LNCAP (cell line): ENCODE results near the gene RARA.

Source experiments
- CTCF ChIP-seq: fragments of 450-650 bp; IDR thresholded peaks from 2 replicates; pipeline ENCODE4 v1.5.1; 2017; ENCODE audit warnings: mild to moderate bottlenecking

Gene RARA

DNA sequence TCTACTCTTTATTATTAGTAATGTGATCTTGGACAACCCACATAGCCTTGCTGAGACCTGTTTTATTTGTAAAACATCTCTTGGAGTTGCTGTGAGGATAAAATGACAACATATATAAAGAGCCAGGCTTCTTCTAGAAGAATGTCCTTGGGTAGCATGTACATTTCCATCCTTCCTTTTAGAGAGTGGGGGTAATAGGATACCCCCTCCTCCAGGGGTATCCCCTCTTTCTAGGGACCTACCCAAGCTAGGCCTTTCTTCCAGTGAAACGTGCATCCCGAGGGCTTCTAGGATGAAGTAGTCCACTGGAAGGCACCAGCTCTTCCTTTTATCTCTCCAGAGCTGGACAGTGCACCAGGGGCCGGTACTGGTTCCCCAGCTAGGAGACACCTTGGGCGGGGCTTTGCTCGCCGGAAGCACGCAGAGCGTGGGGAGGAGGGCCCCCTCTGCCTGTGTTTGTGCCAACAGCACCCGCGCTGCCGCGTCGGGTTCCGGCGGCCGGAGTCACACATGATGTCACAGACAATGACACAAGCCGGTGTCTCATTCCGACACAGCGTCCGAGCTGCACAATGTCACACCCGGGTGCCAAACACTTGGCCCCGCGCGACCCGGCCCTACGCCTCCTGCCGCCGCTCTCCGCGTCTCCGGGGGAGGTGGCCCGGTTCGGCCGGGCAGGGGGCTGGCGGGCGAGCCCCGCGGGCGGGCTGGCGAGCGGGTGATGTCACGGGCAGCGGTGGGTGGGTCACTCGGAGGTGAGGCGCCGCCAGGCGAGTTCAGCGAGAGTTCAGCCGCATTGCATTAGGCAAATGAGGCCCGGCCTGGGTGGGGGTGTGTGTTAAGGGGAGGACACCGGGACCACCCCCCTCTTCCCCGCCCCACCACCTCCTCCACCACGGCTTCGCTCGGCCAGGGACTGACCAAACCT, 32.2 kb downstream of the RARA start:
- TF ChIP-seq CTCF = no peak

DNA sequence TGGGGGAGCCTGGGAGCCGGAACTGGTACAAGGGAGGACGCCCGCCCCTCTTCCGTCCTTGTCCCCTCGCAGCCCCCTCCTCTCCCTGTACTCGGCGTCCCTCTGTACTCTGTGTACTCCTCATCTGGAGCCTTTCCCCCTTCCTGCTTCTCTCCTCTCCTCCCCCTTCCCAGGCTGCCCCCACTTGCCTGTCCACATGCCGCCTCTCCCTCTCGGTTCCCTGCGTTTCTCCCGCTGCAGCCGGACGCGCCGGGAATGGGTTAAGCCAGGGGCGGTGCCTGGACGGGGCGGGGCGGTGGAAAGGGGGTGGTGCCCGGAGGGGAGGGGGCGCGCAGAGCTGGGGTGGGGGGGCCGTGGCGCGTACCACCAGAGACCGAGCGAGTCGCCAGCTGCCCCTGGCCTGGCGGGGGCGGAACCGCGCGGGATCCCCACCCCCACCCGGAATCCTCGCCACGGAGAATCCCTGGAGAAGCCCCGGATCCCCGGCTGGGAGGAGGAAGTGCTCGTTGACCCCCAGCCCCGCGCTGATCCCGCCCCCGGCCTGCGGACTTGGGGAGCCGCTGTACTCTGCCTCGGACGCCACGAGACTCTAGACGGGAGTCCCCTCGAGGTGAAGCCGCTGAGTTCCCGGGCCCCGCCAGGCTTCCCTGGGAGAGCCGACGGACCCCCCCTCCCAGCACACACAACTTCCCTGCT, 33.0 kb downstream of the RARA start:
- no peak for TF ChIP-seq CTCF

GRCh38 chr17:40342504-40343218, 33.7 kb downstream of the RARA start:
- TF ChIP-seq CTCF = no peak

DNA sequence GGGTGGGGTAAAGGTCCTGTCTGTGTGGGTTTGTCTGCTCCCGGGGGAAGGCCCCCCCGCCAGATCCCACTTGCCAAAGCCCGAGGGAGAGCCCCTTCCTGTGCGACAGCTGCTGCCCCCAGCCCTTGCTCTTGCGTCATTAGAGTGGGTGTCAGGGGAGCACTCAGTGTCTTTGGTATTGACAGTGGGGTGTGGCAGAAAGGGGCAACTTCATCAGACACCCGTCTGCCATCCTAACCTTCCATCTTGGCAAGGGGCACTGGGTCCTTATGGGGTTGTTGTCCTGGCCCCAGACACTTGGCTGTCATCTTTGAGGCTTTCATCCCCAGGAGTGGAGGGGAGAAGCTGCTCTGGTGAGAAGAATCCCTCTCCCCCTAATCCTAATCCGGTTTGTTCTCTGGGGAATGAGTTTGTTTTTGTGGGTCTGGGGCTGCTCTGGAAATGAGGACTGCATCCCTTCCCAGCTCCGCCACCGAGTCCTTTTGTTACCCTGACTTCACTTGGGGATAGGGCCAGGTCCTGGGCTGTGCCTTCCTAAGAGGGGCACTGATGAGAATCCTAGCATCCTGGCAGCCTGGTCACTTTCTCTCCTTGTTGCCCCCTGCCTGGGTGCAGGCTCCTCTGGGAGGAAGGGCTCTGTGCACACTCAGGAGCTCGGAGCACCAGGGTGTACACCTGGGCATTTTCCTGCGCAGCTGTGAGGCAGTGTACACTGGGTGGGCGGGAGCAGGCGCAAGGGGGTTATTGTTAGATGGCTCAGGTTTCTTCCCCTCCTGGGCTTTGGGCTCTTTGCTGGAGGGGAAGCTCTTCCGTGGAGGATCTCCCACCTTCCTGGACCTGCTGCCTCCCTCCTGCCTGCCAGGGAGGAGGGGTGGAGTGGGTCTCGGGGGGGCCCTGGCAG, 34.5 kb downstream of the RARA start:
- TF ChIP-seq CTCF = no peak

DNA sequence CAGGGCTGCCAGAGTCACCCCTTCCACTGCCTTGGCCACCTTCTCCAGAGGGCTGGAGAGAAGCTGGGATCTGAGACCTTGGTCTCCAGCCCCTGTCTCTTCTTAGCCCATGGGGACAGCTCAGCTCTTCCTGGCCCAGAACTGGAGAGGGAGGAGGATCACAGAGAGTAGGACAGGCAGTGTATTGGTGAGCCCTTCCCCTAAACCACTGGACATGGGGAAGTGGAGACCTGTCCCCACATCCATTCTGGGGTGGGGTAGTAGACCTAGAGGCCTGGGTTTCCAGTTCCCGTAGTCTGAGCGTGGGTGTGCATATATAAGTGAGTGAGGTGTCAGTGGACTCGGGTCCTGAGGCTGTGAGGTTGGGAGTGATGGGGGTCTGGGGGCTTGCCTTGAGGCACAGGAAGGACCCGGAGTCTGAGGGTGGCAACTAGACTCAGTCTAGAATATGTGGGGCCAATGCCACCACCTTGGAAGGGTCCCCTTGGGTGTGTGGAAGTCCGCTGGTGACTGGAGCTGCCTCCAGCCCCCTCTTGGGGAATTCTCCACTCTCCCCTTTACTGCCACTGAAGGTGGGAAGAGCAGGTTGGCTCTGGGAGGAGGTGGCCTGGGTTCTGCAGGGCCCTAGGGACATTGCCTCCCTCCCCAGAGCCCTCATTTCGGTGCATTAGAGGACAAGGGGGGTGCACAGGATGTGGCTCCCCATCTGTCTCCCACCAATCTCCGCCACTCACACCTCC, 35.6 kb downstream of the RARA start:
- TF ChIP-seq CTCF = no peak

GRCh38 chr17:40345161-40345993, 36.4 kb downstream of the RARA start:
- no peak for TF ChIP-seq CTCF
